ENCODE measurements around the gene SKOR1.

SKOR1 gene, protein sequence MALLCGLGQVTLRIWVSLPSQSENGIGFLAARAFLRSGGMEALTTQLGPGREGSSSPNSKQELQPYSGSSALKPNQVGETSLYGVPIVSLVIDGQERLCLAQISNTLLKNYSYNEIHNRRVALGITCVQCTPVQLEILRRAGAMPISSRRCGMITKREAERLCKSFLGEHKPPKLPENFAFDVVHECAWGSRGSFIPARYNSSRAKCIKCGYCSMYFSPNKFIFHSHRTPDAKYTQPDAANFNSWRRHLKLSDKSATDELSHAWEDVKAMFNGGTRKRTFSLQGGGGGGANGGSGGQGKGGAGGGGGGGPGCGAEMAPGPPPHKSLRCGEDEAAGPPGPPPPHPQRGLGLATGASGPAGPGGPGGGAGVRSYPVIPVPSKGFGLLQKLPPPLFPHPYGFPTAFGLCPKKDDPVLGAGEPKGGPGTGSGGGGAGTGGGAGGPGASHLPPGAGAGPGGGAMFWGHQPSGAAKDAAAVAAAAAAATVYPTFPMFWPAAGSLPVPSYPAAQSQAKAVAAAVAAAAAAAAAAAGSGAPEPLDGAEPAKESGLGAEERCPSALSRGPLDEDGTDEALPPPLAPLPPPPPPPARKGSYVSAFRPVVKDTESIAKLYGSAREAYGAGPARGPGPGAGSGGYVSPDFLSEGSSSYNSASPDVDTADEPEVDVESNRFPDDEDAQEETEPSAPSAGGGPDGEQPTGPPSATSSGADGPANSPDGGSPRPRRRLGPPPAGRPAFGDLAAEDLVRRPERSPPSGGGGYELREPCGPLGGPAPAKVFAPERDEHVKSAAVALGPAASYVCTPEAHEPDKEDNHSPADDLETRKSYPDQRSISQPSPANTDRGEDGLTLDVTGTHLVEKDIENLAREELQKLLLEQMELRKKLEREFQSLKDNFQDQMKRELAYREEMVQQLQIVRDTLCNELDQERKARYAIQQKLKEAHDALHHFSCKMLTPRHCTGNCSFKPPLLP

GRCh38 chr15:67824976-67825880 lies at the start of gene SKOR1:
TSS of gene SKOR1 (plus strand) at chr15:67825509. CDS start at chr15:67825603, 94 bp downstream.
- no peak for DNase-seq

DNA sequence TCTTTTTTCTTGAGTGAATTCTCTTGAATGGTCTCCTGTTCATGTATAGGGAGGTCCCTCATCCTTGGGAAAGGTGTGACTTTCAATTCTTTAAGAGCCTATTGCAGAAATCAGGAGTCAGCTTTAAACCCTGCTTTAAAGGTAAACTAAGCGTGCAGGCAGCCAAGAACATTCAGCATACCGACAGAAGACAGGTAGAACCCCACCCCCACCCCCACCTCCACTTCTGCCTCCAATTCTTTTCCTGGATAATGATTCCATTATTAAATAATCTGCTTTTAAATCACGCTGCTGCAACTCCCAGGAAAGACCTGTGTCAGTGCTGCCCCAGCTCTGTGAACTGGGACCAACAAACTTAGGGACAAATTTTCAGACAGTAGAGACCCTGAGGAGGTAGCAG lies 49.3 kb upstream of the SKOR1 start:
- DNase-seq, result no peak

- DNase-seq, result no peak
These were observed 48.7 kb upstream of the SKOR1 start for GRCh38 chr15:67776600-67776999.

- DNase-seq, result no peak
These were observed 48.2 kb upstream of the SKOR1 start for GRCh38 chr15:67777071-67777470.

- no peak for DNase-seq
These were observed 47.5 kb upstream of the SKOR1 start for GRCh38 chr15:67777773-67778172.

GRCh38 chr15:67778968-67779548 lies 46.3 kb upstream of the SKOR1 start:
- DNase-seq, result no peak

GRCh38 chr15:67779549-67780111 lies 45.7 kb upstream of the SKOR1 start:
- DNase-seq, result no peak

DNA sequence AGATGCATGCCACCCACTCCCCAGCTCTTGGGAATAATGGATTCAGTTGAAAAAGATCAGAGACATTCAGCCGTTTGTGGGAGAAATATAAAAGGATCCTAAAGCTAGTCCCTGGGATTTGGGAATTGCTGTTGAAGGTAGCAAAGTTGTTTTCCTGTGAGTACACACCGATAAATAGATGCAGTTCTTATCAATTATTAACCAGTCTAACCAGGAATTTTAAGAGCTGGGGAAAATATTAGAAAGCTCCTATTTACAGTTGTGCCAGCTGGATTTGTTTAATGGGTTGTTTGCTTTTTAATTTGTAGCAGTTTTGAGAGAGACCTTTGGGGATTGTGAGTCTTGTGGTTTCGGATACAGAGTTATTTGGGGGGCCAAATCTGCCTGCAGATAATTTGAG lies 44.2 kb upstream of the SKOR1 start:
- DNase-seq, result no peak

DNA sequence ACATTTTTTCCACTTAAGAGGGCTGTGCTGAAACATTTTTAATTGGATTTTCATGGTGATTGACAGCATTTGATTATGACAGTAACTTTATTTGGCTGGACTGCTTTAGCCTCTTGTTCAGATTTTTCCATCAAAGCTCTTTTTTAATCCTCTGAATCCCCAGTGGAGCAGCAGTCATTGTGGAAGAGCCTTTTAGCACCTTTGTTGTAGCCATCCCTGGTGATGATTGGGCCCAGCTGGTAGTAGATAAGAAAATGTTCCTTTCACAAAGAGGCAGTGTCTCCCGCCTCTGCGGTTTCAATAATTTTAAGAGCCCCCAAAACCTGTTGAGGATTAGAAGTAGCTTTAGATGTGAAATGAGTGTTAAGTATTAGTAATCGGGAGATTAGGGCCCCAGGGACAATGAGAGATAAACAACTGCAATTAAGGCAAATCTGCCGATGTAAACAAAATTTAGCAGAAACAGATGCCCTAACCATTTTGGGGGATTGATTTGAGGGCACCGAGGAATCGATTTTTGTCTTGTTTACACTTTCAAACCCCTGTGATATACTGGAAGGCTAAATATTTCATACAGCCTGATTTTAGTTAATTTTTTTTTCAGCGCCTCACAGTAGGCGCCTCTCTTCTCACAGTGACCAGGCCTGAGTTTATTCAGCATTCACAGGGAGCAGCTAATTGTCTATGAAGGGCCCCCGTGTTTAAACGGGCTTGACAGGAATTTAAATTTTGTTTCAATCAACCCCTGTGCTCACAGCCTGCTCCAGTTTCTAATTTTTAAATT lies 43.2 kb upstream of the SKOR1 start:
- DNase-seq, result no peak

DNA sequence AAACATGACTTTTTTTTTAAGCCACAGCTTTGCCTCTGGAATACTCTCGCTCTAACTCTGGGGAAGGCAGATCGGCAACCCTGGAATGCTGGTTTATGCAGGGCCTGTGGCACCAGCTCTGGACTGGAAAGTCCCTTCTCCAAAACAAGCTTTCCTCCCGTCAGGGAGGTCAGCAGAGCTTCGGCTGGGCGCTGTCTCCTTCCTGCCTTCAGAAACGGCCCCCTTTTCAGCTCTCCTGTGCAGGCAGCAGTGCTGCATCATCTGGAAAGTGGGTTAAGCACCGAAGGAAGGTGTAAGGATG lies 42.7 kb upstream of the SKOR1 start:
- DNase-seq, result no peak

DNA sequence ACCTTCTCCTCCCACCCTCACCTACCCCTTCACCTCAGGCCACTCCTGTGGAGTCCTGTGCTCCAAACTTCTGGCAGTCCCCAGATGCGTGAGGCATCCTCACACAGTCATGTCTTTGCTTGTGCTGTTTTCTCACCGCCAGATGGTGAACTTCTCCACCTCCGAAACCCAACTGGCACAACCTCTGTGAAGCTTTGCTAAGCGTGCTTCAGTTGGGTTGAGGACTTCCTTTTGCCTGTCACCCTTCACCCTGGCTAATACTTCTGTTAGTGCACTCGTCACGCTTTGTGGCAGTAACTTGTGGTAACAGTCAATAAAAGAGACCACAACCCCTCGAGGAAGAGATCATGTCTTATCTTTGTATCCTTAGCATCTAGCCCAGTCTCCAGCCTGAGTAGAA lies 42.0 kb upstream of the SKOR1 start:
- peak; percentile 60 for DNase-seq

GRCh38 chr15:67784090-67784781 lies 41.1 kb upstream of the SKOR1 start:
- DNase-seq, result peak; percentile 10

- DNase-seq, result no peak
These were observed 40.4 kb upstream of the SKOR1 start for GRCh38 chr15:67784856-67785430.

DNA sequence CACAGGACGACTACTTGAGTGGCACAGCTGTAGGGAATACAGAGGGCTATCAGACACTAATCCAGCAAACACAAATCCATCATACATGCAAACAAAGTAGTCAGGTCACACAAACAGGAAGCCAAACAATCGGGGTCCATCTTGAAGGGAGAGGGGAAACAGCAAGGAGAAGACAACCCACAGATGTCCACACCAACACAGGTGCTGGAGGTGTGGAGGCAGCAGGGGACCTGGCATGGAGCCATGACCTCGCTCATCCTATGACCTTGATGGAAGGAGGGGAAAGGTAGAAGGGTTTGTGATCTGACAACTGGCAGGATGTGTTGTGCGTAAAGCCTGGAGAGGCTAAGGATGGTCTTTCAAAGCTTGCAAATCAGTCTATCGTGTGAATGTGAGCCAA lies 39.9 kb upstream of the SKOR1 start:
- DNase-seq, result no peak

DNA sequence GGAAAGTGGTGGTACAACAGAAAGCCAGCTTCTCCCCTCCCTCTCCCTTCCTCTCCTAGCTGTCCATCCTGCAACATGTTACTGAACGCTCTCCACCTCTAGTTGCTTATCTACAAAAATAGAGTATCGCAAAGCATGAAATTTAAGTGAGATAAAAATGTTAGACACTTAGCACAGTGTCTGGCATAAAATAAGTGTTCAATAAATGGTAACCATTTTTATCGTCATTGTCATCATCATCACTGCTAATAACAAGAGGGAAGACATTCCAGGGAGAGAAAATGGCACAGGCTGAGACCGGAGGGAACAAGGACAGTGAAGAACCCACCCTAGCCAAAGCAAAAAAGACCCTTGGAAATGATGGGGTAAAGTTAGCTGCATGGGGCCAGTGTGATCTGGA lies 38.7 kb upstream of the SKOR1 start:
- no peak for DNase-seq

DNA sequence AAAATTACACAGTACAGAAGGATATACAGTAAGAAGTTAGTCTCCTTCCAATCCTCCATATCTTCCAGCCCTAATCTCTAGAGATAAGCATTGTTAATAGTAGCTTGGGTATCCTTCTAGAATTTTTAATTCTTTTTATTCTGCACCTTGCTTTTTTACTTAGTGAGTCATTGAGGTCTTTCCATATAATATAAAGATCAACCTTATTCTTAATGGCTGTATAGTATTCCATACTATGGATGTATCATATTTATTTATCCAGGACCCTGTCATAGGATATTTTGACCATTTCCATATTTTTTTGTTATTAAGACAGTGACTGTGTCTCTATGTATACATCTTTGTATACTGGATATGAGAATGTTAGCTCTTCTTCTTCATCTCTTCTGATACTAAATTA lies 36.3 kb upstream of the SKOR1 start:
- no peak for DNase-seq

DNA sequence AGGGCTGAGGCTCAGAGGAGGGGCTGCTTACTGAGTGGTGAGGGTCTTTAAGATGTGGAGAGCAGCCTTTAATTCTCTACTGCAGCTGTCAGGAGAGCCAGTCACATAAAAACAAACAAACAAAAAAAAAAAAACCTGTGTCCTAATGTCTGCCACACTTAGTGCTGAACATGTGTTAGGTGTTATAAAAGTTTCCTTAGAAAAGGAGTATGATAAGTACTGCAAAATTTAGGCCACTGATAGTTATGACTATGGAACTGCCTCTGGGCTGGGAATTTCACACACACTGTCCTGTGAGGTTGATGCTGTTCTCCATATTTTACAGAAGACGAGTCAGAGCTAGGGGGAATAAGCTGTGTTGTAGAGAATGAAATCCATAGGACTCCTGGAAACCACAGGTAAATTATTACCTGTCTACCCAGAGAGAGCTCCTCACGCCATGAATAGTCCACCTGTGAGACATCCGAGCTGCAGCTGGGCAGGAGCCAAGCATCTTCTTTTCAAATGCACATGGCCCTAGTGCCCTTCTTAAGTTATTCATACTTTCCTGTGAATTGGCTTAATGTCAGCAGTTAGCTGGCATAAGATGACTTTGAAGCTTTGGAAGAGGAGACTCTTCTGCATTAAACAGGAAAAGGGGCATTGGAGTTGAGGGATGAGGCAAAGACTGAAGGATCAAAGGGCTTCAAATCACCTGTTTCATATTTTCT lies 34.5 kb upstream of the SKOR1 start:
- no peak for DNase-seq

DNA sequence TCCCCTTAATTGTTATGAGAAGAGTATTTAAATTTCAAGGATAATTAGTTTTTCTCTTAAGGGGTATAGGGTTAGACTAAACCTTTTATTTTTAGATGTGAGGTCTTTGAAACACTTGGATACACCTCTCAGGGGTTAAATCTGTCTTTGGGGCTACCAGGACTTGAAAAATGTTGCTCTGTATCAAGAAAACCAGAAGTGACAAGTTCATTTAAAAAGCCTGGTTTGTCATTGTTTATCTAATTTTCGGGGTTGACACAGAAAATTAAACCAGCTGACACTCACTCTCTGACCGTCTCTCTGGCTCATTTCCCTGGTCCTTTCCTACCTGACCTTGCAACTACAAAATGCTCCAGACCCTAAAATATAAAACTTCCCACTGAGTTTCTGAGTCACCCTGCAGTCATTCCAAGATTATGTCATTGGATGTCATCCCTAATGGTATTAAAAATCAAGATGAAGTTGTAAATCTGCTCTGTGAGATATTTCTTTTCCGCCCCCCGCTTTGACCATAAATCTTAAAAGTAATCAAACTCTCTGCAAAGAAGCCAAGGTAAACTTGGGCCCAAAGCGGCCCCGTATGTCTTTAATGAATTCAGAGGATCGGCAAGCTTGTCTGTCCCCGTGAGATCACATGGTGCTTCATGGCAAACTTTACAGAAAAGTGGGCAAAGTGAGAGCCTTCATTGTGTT lies 32.9 kb upstream of the SKOR1 start:
- DNase-seq, result no peak

Data from CD4-positive, alpha-beta T cell treated with Interleukin-12 subunit alpha and Interleukin-12 subunit beta, for 1 hour (primary cell).